Calu3 (cell line): ENCODE measurements around the gene XYLT2. TPM values are rescaled to one million over a fixed set of nuclear protein-coding genes. Genes with fewer than 3 reads are reported as not detected.

ENCODE experiments used
- BruUV-seq: library from RNA; stranded (reverse); fragments of 400-500 nt; replicated peaks from 2 replicates; lab custom pipeline; 2021; lab: Mats Ljungman, UMichigan
- CTCF ChIA-PET: fragments of 300-600 bp; sonication (Branson Sonifier 250); formaldehyde crosslinking; loops from one replicate; lab custom pipeline; 2022; ENCODE audit warnings: antibody characterized with exemption; lab: Charles Lee
- DNase-seq: peaks from one replicate; pipeline ENCODE4 v3.0.0; 2022
- H3K27ac Mint-ChIP-seq: one replicate; pipeline ENCODE4 v1.8.0; 2022; ENCODE audit warnings: mixed read lengths; ENCODE audit not compliant: unreplicated experiment
- H3K27me3 Mint-ChIP-seq: one replicate; pipeline ENCODE4 v1.8.0; 2022; ENCODE audit warnings: mixed read lengths; ENCODE audit not compliant: unreplicated experiment
- H3K36me3 Mint-ChIP-seq: one replicate; pipeline ENCODE4 v1.8.0; 2022; ENCODE audit warnings: mild to moderate bottlenecking, moderate library complexity, mixed read lengths; ENCODE audit not compliant: insufficient read depth, unreplicated experiment
- H3K4me1 Mint-ChIP-seq: one replicate; pipeline ENCODE4 v1.8.0; 2022; ENCODE audit warnings: mild to moderate bottlenecking, low read depth, mixed read lengths; ENCODE audit not compliant: unreplicated experiment
- H3K4me3 Mint-ChIP-seq: one replicate; pipeline ENCODE4 v1.8.0; 2022; ENCODE audit warnings: mild to moderate bottlenecking, low read depth, moderate library complexity, mixed read lengths; ENCODE audit not compliant: unreplicated experiment
- H3K9me3 Mint-ChIP-seq: one replicate; pipeline ENCODE4 v1.8.0; 2022; ENCODE audit warnings: low read depth, mixed read lengths; ENCODE audit not compliant: unreplicated experiment
- intact Hi-C: fragments of 100-400 bp; cut with micrococcal nuclease; formaldehyde crosslinking; loops from one replicate; pipeline ENCODE4 v1.10.0; 2022; ENCODE audit not compliant: unreplicated experiment
- total RNA-seq: library from RNA; stranded (reverse); gene quantifications from 2 replicates; pipeline ENCODE4 v1.2.3, GENCODE V29; 2022
- TF ChIP-seq, protein P1 (sequence below): fragments of 200-600 bp; IDR thresholded peaks from one replicate; pipeline ENCODE4 v1.8.0; 2022; ENCODE audit warnings: antibody characterized with exemption; ENCODE audit not compliant: unreplicated experiment

Gene XYLT2
- total RNA-seq, 1 experiment from 2014 or later = 44.3 TPM

DNA sequence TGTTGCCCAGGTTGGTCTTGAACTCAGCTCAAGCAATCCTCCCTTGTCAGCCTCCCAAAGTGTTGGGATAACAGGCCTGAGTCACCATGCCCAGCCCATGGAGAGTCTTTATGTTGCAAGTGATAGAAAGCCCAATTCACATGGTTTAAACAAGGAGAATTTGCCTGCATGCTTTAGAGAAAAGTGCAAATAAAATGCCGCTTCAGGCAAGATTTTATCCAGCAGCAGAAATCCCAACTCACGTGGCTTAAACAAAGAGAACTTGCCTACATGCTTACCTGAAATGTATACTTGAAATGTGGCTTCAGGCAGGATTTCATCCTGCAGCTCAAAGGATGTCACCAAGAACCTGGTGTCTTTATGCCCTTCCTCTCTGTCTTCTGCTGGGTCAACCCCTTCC lies 28.8 kb upstream of the XYLT2 start:
- Mint-ChIP-seq H3K27ac (no peak overlapping the region), H3K4me3 (no peak overlapping the region), H3K9me3 (no peaks in the 10 kb centered on the region), H3K27me3 (peaks cover 30% of the 10 kb centered on the region), H3K36me3 (no peaks in the 10 kb centered on the region), H3K4me1 (no peaks in the 10 kb centered on the region)
- intact Hi-C loops = no loop called here
- TF ChIP-seq, protein P1, sequence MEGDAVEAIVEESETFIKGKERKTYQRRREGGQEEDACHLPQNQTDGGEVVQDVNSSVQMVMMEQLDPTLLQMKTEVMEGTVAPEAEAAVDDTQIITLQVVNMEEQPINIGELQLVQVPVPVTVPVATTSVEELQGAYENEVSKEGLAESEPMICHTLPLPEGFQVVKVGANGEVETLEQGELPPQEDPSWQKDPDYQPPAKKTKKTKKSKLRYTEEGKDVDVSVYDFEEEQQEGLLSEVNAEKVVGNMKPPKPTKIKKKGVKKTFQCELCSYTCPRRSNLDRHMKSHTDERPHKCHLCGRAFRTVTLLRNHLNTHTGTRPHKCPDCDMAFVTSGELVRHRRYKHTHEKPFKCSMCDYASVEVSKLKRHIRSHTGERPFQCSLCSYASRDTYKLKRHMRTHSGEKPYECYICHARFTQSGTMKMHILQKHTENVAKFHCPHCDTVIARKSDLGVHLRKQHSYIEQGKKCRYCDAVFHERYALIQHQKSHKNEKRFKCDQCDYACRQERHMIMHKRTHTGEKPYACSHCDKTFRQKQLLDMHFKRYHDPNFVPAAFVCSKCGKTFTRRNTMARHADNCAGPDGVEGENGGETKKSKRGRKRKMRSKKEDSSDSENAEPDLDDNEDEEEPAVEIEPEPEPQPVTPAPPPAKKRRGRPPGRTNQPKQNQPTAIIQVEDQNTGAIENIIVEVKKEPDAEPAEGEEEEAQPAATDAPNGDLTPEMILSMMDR = no peak
- no peak for DNase-seq
- no TSS peak for BruUV-seq
- CTCF ChIA-PET = interaction anchor here (0.6 kb wide), 2 partner anchors 20 to 137 kb away, joined by 4 to 6 read pairs; no protein-coding TSS in a partner anchor

DNA sequence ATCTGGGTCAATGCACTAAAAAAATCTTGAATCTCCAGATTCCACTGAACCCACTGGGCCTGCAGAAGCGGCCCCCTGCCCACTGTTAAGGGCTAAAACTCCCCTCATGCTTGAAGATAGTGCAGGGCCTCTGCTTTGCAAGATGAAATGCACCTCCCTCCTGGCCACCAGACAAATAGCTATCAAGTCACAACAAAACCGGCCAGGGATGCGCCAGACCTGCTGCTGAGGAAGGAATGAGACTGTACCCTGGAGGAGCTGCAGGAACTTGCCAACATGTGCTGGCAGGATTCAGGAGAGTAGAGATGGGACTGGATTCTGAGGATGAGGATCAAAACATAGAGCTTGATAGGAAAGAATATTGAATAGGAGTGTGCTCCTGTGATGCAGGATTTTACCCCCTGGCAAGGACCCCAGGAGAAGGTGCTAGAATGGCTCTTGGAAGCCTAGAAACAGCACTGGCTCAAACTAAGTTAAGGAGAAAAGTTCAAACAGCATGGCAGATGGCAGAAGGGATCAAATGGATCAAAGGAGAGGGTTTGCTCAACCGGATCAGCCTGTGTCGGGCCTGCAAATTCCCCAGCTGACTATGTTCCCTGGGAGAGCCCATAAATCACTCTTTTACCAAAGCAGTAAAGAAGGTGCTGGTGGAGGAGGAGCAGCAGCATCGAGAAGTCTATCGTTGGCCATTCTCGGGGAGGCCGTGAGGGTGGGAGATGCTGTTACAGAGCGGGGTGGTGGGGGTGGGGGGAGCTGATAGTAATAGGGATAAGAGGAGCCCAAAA lies 27.2 kb upstream of the XYLT2 start:
- intact Hi-C loops = no loop called here
- no peak for DNase-seq
- Mint-ChIP-seq H3K4me3 (no peak overlapping the region), H3K27ac (no peak overlapping the region), H3K36me3 (no peaks in the 10 kb centered on the region), H3K9me3 (no peaks in the 10 kb centered on the region), H3K4me1 (no peaks in the 10 kb centered on the region), H3K27me3 (peaks cover 16% of the 10 kb centered on the region)
- TF ChIP-seq, protein P1 = no peak
- CTCF ChIA-PET = no interaction called here
- BruUV-seq = no TSS peak

DNA sequence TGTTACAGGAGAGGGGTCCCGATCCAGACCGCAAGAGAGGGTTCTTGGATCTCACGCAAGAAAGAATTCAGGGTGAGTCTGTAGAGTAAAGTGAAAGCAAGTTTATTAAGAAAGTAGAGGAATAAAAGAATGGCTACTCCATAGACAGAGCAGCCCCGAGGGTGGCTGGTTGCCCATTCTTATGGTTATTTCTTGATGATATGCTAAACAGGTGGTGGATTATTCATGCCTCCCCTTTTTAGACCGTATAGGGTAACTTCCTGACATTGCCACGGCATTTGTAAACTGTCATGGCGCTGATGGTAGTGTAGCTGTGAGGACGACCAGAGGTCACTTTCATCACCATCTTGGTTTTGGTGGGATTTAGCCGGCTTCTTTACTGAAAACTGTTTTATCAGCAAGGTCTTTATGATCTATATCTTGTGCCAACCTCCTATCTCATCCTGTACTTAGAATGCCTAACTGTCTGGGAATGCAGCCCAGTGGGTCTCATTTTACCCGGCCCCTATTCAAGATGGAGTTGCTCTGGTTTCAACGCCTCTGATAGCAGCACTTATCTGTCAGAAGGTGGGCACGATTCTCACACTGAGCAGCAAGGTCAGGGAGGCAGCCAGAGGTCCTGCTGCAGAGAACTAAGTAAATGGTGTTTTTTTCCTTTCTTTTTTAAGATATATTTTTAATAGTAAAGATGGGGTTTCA lies 26.5 kb upstream of the XYLT2 start:
- no peak overlapping the region for H3K4me3 Mint-ChIP-seq
- TF ChIP-seq, protein P1 = no peak
- H3K9me3 Mint-ChIP-seq = no peaks in the 10 kb centered on the region
- intact Hi-C loops = no loop called here
- CTCF ChIA-PET = interaction anchor here (0.6 kb wide), 1 partner anchor 387 kb away, joined by 5 read pairs; no protein-coding TSS in a partner anchor
- no peak overlapping the region for H3K27ac Mint-ChIP-seq
- DNase-seq = no peak
- no TSS peak for BruUV-seq
- H3K36me3 Mint-ChIP-seq = no peaks in the 10 kb centered on the region
- peaks cover 16% of the 10 kb centered on the region for H3K27me3 Mint-ChIP-seq
- H3K4me1 Mint-ChIP-seq = no peaks in the 10 kb centered on the region

DNA sequence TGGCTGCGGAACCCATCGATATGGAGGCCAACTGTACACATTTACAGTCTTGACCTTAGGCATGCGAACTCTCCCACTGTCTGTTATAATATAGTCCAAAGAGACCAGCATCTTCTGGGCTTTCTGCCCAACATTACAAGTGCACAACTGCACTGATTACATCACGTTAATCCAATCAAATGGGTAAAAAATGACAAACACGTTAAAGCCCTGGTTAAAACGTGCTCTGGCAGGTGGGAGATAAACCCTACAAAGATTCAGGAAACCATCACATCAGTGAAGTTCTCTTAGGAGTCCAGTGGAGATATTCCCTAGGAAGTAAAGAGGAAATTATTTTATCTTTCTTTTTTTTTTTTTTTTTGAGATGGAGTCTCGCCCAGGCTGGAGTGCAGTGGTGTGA lies 23.7 kb upstream of the XYLT2 start:
- H3K36me3 Mint-ChIP-seq = no peaks in the 10 kb centered on the region
- peaks cover 24% of the 10 kb centered on the region for H3K27me3 Mint-ChIP-seq
- TF ChIP-seq, protein P1 = no peak
- BruUV-seq = no TSS peak
- intact Hi-C loops = no loop called here
- H3K4me3 Mint-ChIP-seq = no peak overlapping the region
- DNase-seq = no peak
- CTCF ChIA-PET = interaction anchor here (0.8 kb wide), 1 partner anchor 178 kb away, joined by 3 read pairs; no protein-coding TSS in a partner anchor
- no peak overlapping the region for H3K27ac Mint-ChIP-seq
- H3K9me3 Mint-ChIP-seq = no peaks in the 10 kb centered on the region
- H3K4me1 Mint-ChIP-seq = no peaks in the 10 kb centered on the region
